A549 (cell line): ENCODE measurements around the gene CFAP61.

Experiments used
- BCL3 ChIP-seq: fragments of >200 bp; sonication (Bioruptor Twin); formaldehyde crosslinking; IDR thresholded peaks from 3 replicates; pipeline ENCODE4 v1.6.1; 2016
- CBX2 ChIP-seq: fragments of 200-600 bp; sonication (generic); IDR thresholded peaks from 2 replicates; pipeline ENCODE4 v1.6.1; 2016; ENCODE audit warnings: low read depth, mild to moderate bottlenecking, borderline replicate concordance
- CTCF ChIP-seq: fragments of >200 bp; sonication (Bioruptor Twin); formaldehyde crosslinking; IDR thresholded peaks from 3 replicates; pipeline ENCODE4 v1.5.1; 2016
- FOSL2 ChIP-seq, 2 experiments: fragments of 450-650 bp in 1 of 2; fragments of >200 bp in 1 of 2; sonication (Bioruptor Twin) in 1 of 2; formaldehyde crosslinking; IDR thresholded peaks; 2 replicates each; pipeline versions ENCODE4 v1.5.0 to v1.6.1; 2016 to 2020; ENCODE audit warnings: mild to moderate bottlenecking in 1 of 2, moderate library complexity in 1 of 2
- KDM5A ChIP-seq: fragments of 200-600 bp; sonication (generic); IDR thresholded peaks from 2 replicates; pipeline ENCODE4 v1.6.1; 2016; ENCODE audit warnings: antibody characterized with exemption, mild to moderate bottlenecking
- MAX ChIP-seq: IDR thresholded peaks from 2 replicates; pipeline ENCODE4 v1.6.1; 2012
- POLR2A ChIP-seq: IDR thresholded peaks from 2 replicates; pipeline ENCODE4 v1.6.1; 2012; ENCODE audit warnings: mild to moderate bottlenecking, low read length
- RAD21 ChIP-seq, 2 experiments: fragments of >200 bp in 1 of 2; sonication (Bioruptor Twin) in 1 of 2; formaldehyde crosslinking in 1 of 2; IDR thresholded peaks in 1 of 2; conservative IDR thresholded peaks in 1 of 2; 2 replicates in 1 of 2; 3 replicates in 1 of 2; pipeline ENCODE4 v1.6.1; 2012 to 2018; ENCODE audit warnings: inconsistent platforms in 1 of 2
- REST ChIP-seq: fragments of 200-600 bp; sonication (generic); IDR thresholded peaks from 2 replicates; pipeline ENCODE4 v1.6.1; 2016; ENCODE audit warnings: antibody characterized with exemption, mild to moderate bottlenecking, moderate library complexity
- RFX5 ChIP-seq: fragments of 450-650 bp; IDR thresholded peaks from 2 replicates; pipeline ENCODE4 v1.7.1; 2014; ENCODE audit warnings: antibody characterized with exemption, mild to moderate bottlenecking, moderate library complexity
- SMC3 ChIP-seq: fragments of >200 bp; sonication (Bioruptor Twin); formaldehyde crosslinking; IDR thresholded peaks from 3 replicates; pipeline ENCODE4 v1.6.1; 2018; ENCODE audit warnings: inconsistent platforms

- no peak for TF ChIP-seq SMC3
- no peak for TF ChIP-seq POLR2A
- no peak for TF ChIP-seq RFX5
- TF ChIP-seq MAX, result no peak
- no peak for TF ChIP-seq REST
- no peak for TF ChIP-seq CTCF
- no peak for TF ChIP-seq BCL3
- TF ChIP-seq RAD21 (conservative IDR thresholded peaks at IDR 0.05 in 1 of 2, IDR thresholded peaks at IDR 0.05 in 1 of 2), result no peak
- TF ChIP-seq KDM5A, result no peak
- no peak for TF ChIP-seq CBX2
- no peak for TF ChIP-seq FOSL2 (IDR thresholded peaks at IDR 0.05)
- TF ChIP-seq FOSL2 (CRISPR knock-in tag; IDR thresholded peaks at IDR 0.05), result no peak
Observed at GRCh38 chr20:20275636-20276035, 223.3 kb downstream of the CFAP61 start.
